ENCODE measurements around the gene TRIM29.
A peak's percentile ranks its signal among the peaks of the same experiment; 100 is the strongest.
"Not testable (repeated sequence)": the region's sequence is repeated elsewhere in the genome, so short reads cannot be mapped to it uniquely, and the experiment has no call there.

TRIM29 gene

GRCh38 chr11:120143472-120143871 lies 5.6 kb upstream of the TRIM29 start:
- not testable (repeated sequence) for ATAC-seq
- peak; percentile 67 for TF ChIP-seq TCF4 (CRISPR knock-in tag; IDR thresholded peaks at IDR 0.05; ENCODE audit: borderline replicate concordance)

GRCh38 chr11:120142441-120143100 lies 4.7 kb upstream of the TRIM29 start:
- TF ChIP-seq BACH2 (CRISPR knock-in tag; IDR thresholded peaks at IDR 0.05; ENCODE audit: borderline replicate concordance) = no peak
- TF ChIP-seq ARNTL (CRISPR knock-in tag; IDR thresholded peaks at IDR 0.05; ENCODE audit: borderline replicate concordance, low read depth) = no peak
- TF ChIP-seq PATZ1 (CRISPR knock-in tag; IDR thresholded peaks at IDR 0.05; ENCODE audit: borderline replicate concordance) = no peak
- TF ChIP-seq ISL1 (CRISPR knock-in tag; IDR thresholded peaks at IDR 0.05) = no peak
- TF ChIP-seq CSDC2 (CRISPR knock-in tag; IDR thresholded peaks at IDR 0.05) = no peak
- TF ChIP-seq ZNF70 (CRISPR knock-in tag; IDR thresholded peaks at IDR 0.05) = no peak
- TF ChIP-seq PPARA (CRISPR knock-in tag; IDR thresholded peaks at IDR 0.05; ENCODE audit: borderline replicate concordance) = no peak
- TF ChIP-seq ZFP3 (CRISPR knock-in tag; IDR thresholded peaks at IDR 0.05) = no peak
- ATAC-seq = no peak

GRCh38 chr11:120141768-120142423 lies 4.0 kb upstream of the TRIM29 start:
- ATAC-seq = no peak
- TF ChIP-seq ESRRG (CRISPR knock-in tag; IDR thresholded peaks at IDR 0.05) (no peak), TSHZ2 (CRISPR knock-in tag; IDR thresholded peaks at IDR 0.05) (no peak), CREB5 (CRISPR knock-in tag; IDR thresholded peaks at IDR 0.05; ENCODE audit: low read depth) (no peak), CSDC2 (CRISPR knock-in tag; IDR thresholded peaks at IDR 0.05) (no peak), PATZ1 (CRISPR knock-in tag; IDR thresholded peaks at IDR 0.05; ENCODE audit: borderline replicate concordance) (no peak), OSR1 (CRISPR knock-in tag; IDR thresholded peaks at IDR 0.05) (no peak), GLIS3 (CRISPR knock-in tag; IDR thresholded peaks at IDR 0.05) (no peak), ZNF565 (CRISPR knock-in tag; conservative IDR thresholded peaks at IDR 0.05; ENCODE audit: low read depth) (no peak), ZC3H10 (CRISPR knock-in tag; IDR thresholded peaks at IDR 0.05) (no peak), SNAI2 (CRISPR knock-in tag; IDR thresholded peaks at IDR 0.05) (no peak), ZFP3 (CRISPR knock-in tag; IDR thresholded peaks at IDR 0.05) (no peak), ZFP30 (CRISPR knock-in tag; IDR thresholded peaks at IDR 0.05) (no peak), TOX (CRISPR knock-in tag; IDR thresholded peaks at IDR 0.05; ENCODE audit: borderline replicate concordance) (no peak), ARNTL (CRISPR knock-in tag; IDR thresholded peaks at IDR 0.05; ENCODE audit: borderline replicate concordance, low read depth) (no peak), ISL1 (CRISPR knock-in tag; IDR thresholded peaks at IDR 0.05) (no peak), BACH2 (CRISPR knock-in tag; IDR thresholded peaks at IDR 0.05; ENCODE audit: borderline replicate concordance) (no peak), POU6F1 (CRISPR knock-in tag; IDR thresholded peaks at IDR 0.05; ENCODE audit: borderline replicate concordance, low read depth) (no peak)

Measured in SK-N-SH treated with all-trans-retinoic acid at 6 μM for 48 hours (cell line).